ENCODE measurements around the gene LSP1.

- no peak for TF ChIP-seq EZH2 (IDR thresholded peaks at IDR 0.05; ENCODE audit: low read length, missing control alignments)
- no peak for TF ChIP-seq CTCF (conservative IDR thresholded peaks at IDR 0.05 in 1 of 2, IDR thresholded peaks at IDR 0.05 in 1 of 2; ENCODE audit: low read depth in 1 of 2, low read length in 2 of 2)
Measured at GRCh38 chr11:1817000-1817399, 35.9 kb upstream of the LSP1 start.

Measured in fibroblast of lung (primary cell).